HCT116 (cell line): ENCODE results near the gene SGF29. TPM values are rescaled to one million over a fixed set of nuclear protein-coding genes. Genes with fewer than 3 reads are reported as not detected.

Source experiments
- ATAC-seq: fragments of 200-7000 bp; cut with Tn5 transposase; 2 replicates; pipeline ENCODE4 v1.9.1; 2020; ENCODE audit warnings: mild to moderate bottlenecking, moderate library complexity
- BruUV-seq: library from RNA; stranded (reverse); fragments of 400-500 nt; replicated peaks from 2 replicates; lab custom pipeline; 2021; lab: Mats Ljungman, UMichigan
- CTCF ChIA-PET: fragments of 300-600 bp; sonication (Branson Sonifier 250); formaldehyde crosslinking; loops from one replicate; lab custom pipeline; 2021; ENCODE audit warnings: antibody characterized with exemption; lab: Charles Lee
- POLR2A ChIA-PET: fragments of 300-600, 350-600 bp; sonication (Branson Sonifier 250); formaldehyde crosslinking; loops from one replicate; lab custom pipeline; 2021; ENCODE audit warnings: antibody characterized with exemption; lab: Charles Lee
- RAD21 ChIA-PET, 2 experiments: fragments of 300-600 bp; sonication (Branson Sonifier 250); formaldehyde crosslinking; loops; one replicate each; lab custom pipeline; 2023; ENCODE audit warnings: low total read pairs in 2 of 2; ENCODE audit not compliant: uncharacterized antibody in 2 of 2, unreplicated experiment in 2 of 2, low non-redundant PET in 1 of 2; lab: Charles Lee
- DNase-seq: peaks from one replicate; pipeline ENCODE4 v3.0.0-alpha.2; 2010; ENCODE audit warnings: low read depth, low spot score
- H2AFZ ChIP-seq: fragments of 200-600 bp; shearing (Covaris generic), sonication (generic); 2 replicates; pipeline ENCODE4 v1.6.1; 2017; ENCODE audit warnings: low read depth, mixed run types, mixed read lengths, antibody characterized with exemption, low read length; ENCODE audit not compliant: poor library complexity, severe bottlenecking
- H3K27ac ChIP-seq: 2 replicates; pipeline ENCODE4 v1.5.1; 2012; ENCODE audit warnings: low read depth, low read length
- H3K27me3 ChIP-seq: fragments of 200-600 bp; sonication (generic); 2 replicates; pipeline ENCODE4 v1.6.1; 2016; ENCODE audit warnings: mixed run types, low read length, mixed read lengths; ENCODE audit not compliant: insufficient read depth
- H3K36me3 ChIP-seq, 2 experiments: fragments of 200-500 bp in 1 of 2; fragments of 200-600 bp in 1 of 2; sonication (Bioruptor generic) in 1 of 2; sonication (generic) in 1 of 2; 2 replicates each; pipeline versions ENCODE4 v1.5.1 to v1.6.1; 2014 to 2016; ENCODE audit warnings: low read length in 2 of 2, inconsistent platforms in 1 of 2, mixed read lengths in 1 of 2, mixed run types in 1 of 2; ENCODE audit not compliant: insufficient read depth in 2 of 2, control insufficient read depth in 1 of 2
- H3K4me1 ChIP-seq, 2 experiments: fragments of 200-600 bp in 1 of 2; sonication (generic) in 1 of 2; 2 replicates each; pipeline versions ENCODE4 v1.5.1 to v1.6.1; 2012 to 2017; ENCODE audit warnings: low read length in 2 of 2, inconsistent platforms in 1 of 2, mild to moderate bottlenecking in 1 of 2, mixed read lengths in 1 of 2, mixed run types in 1 of 2, moderate library complexity in 1 of 2; ENCODE audit not compliant: insufficient read depth in 2 of 2, control insufficient read depth in 1 of 2
- H3K4me2 ChIP-seq: fragments of 200-600 bp; sonication (generic); 2 replicates; pipeline ENCODE4 v1.6.1; 2017; ENCODE audit warnings: mixed run types, low read length, mixed read lengths
- H3K4me3 ChIP-seq, 2 experiments: fragments of 200-600 bp in 1 of 2; sonication (generic) in 1 of 2; replicated peaks in 1 of 2; 2 replicates each; pipeline ENCODE4 v1.5.1; 2011 to 2016; ENCODE audit warnings: low read length in 2 of 2, control low read depth in 1 of 2, low read depth in 1 of 2, mild to moderate bottlenecking in 1 of 2, mixed read lengths in 1 of 2, mixed run types in 1 of 2
- H3K79me2 ChIP-seq: fragments of 200-600 bp; sonication (generic); 2 replicates; pipeline ENCODE4 v1.6.1; 2017; ENCODE audit warnings: mild to moderate bottlenecking, mixed run types, low read length, moderate library complexity, mixed read lengths; ENCODE audit not compliant: insufficient read depth
- H3K9ac ChIP-seq: fragments of 200-600 bp; sonication (generic); 2 replicates; pipeline ENCODE4 v1.6.1; 2016; ENCODE audit warnings: low read length, mixed read lengths
- H3K9me2 ChIP-seq: fragments of 200-600 bp; sonication (generic), shearing (Covaris generic); 2 replicates; pipeline ENCODE4 v1.6.1; 2017; ENCODE audit warnings: mixed run types, mild to moderate bottlenecking, moderate library complexity; ENCODE audit not compliant: insufficient read depth
- H3K9me3 ChIP-seq, 2 experiments: fragments of 200-500 bp in 1 of 2; fragments of 200-600 bp in 1 of 2; sonication (Bioruptor generic) in 1 of 2; sonication (generic) in 1 of 2; 2 replicates each; pipeline ENCODE4 v1.6.1; 2014 to 2017; ENCODE audit warnings: low read length in 2 of 2, mixed read lengths in 2 of 2, inconsistent platforms in 1 of 2, low read depth in 1 of 2, mild to moderate bottlenecking in 1 of 2, mixed run types in 1 of 2, moderate library complexity in 1 of 2; ENCODE audit not compliant: control insufficient read depth in 1 of 2, insufficient read depth in 1 of 2
- H4K20me1 ChIP-seq: fragments of 200-600 bp; sonication (generic), shearing (Covaris generic); 2 replicates; pipeline ENCODE4 v1.6.1; 2017; ENCODE audit warnings: mixed run types, mild to moderate bottlenecking, moderate library complexity; ENCODE audit not compliant: insufficient read depth
- CBX3 ChIP-seq: IDR thresholded peaks from 2 replicates; pipeline ENCODE4 v1.6.1; 2012; ENCODE audit warnings: low read depth
- CEBPB ChIP-seq: IDR thresholded peaks from 2 replicates; pipeline ENCODE4 v1.6.1; 2012; ENCODE audit warnings: low read depth
- ELF1 ChIP-seq: IDR thresholded peaks from 2 replicates; pipeline ENCODE4 v1.6.1; 2012; ENCODE audit warnings: low read depth, borderline replicate concordance
- EZH2 ChIP-seq: fragments of 200-600 bp; sonication (generic); IDR thresholded peaks from 2 replicates; pipeline ENCODE4 v1.6.1; 2017; ENCODE audit warnings: antibody characterized with exemption, mixed run types
- EZH2phosphoT487 ChIP-seq: fragments of 200-600 bp; IDR thresholded peaks from 2 replicates; pipeline ENCODE4 v1.6.1; 2018; ENCODE audit warnings: antibody characterized with exemption, borderline replicate concordance
- FOSL1 ChIP-seq: IDR thresholded peaks from 2 replicates; pipeline ENCODE4 v1.6.1; 2012; ENCODE audit warnings: low read depth
- POLR2A ChIP-seq: IDR thresholded peaks from 2 replicates; pipeline ENCODE4 v1.7.0; 2011; ENCODE audit warnings: borderline replicate concordance; ENCODE audit not compliant: insufficient read depth, insufficient read length; ENCODE audit errors: extremely low read depth
- POLR2AphosphoS5 ChIP-seq: IDR thresholded peaks from 2 replicates; pipeline ENCODE4 v1.6.1; 2011; ENCODE audit warnings: mild to moderate bottlenecking, low read depth, low read length, moderate library complexity
- RAD21 ChIP-seq: IDR thresholded peaks from 2 replicates; pipeline ENCODE4 v1.6.1; 2012; ENCODE audit warnings: low read depth, mild to moderate bottlenecking
- SIN3A ChIP-seq: IDR thresholded peaks from 2 replicates; pipeline ENCODE4 v1.6.1; 2012; ENCODE audit warnings: low read depth
- YY1 ChIP-seq: IDR thresholded peaks from 2 replicates; pipeline ENCODE4 v1.6.1; 2011; ENCODE audit warnings: low read length, low read depth, moderate library complexity, mild to moderate bottlenecking; ENCODE audit not compliant: insufficient replicate concordance; ENCODE audit errors: extremely low read depth
- ZFX ChIP-seq: fragments of 450-650 bp; IDR thresholded peaks from 2 replicates; pipeline ENCODE4 v1.6.1; 2017
- intact Hi-C: fragments of 100-400 bp; cut with micrococcal nuclease; formaldehyde crosslinking; loops from 2 replicates; pipeline ENCODE4 v1.10.0; 2022
- total RNA-seq: library from RNA; stranded (reverse); gene quantifications from one replicate; pipeline ENCODE4 v1.2.1, GENCODE V29; 2021; ENCODE audit not compliant: unreplicated experiment
- TF ChIP-seq, protein P1 (sequence below): IDR thresholded peaks from 2 replicates; pipeline ENCODE4 v1.6.1; 2011; ENCODE audit warnings: mild to moderate bottlenecking, low read length, moderate library complexity; ENCODE audit not compliant: insufficient replicate concordance; ENCODE audit errors: extremely low read depth
- TF ChIP-seq, protein P2 (sequence below): IDR thresholded peaks from 2 replicates; pipeline ENCODE4 v1.6.1; 2012; ENCODE audit warnings: low read depth

The SGF29 gene
- total RNA-seq, 1 experiment from 2014 or later, result 19.7 TPM

- no peaks in the 10 kb centered on the region; a peak in 1 of 4 replicates for H3K36me3 ChIP-seq
- ChIA-PET RAD21 (no interaction called here), CTCF (no interaction called here), POLR2A (no interaction called here)
- TSS peak; percentile 63 for BruUV-seq
- peaks cover 5 to 17% of the 10 kb centered on the region in 2 experiments; a peak in 3 of 4 replicates for H3K4me1 ChIP-seq
- no peak overlapping the region for H3K27ac ChIP-seq
- H4K20me1 ChIP-seq, result no peaks in the 10 kb centered on the region
- H3K27me3 ChIP-seq, result no peaks in the 10 kb centered on the region
- H3K79me2 ChIP-seq, result peaks cover 6% of the 10 kb centered on the region; the same call in 1 of the 2 replicates
- H3K9me2 ChIP-seq, result no peaks in the 10 kb centered on the region
- DNase-seq (no peak), ATAC-seq (no peak)
- H3K4me3 ChIP-seq, result peak overlapping the region; percentile 46 to 53
- intact Hi-C loops, result no loop called here
- TF ChIP-seq EZH2, result no peak
- no peak for TF ChIP-seq POLR2AphosphoS5
- no peak for TF ChIP-seq EZH2phosphoT487
- TF ChIP-seq ZFX, result no peak
- no peak for TF ChIP-seq CBX3
- TF ChIP-seq RAD21, result no peak
- TF ChIP-seq, protein P1, sequence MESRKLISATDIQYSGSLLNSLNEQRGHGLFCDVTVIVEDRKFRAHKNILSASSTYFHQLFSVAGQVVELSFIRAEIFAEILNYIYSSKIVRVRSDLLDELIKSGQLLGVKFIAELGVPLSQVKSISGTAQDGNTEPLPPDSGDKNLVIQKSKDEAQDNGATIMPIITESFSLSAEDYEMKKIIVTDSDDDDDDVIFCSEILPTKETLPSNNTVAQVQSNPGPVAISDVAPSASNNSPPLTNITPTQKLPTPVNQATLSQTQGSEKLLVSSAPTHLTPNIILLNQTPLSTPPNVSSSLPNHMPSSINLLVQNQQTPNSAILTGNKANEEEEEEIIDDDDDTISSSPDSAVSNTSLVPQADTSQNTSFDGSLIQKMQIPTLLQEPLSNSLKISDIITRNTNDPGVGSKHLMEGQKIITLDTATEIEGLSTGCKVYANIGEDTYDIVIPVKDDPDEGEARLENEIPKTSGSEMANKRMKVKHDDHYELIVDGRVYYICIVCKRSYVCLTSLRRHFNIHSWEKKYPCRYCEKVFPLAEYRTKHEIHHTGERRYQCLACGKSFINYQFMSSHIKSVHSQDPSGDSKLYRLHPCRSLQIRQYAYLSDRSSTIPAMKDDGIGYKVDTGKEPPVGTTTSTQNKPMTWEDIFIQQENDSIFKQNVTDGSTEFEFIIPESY, result no peak
- TF ChIP-seq CEBPB, result no peak
- TF ChIP-seq, protein P2, sequence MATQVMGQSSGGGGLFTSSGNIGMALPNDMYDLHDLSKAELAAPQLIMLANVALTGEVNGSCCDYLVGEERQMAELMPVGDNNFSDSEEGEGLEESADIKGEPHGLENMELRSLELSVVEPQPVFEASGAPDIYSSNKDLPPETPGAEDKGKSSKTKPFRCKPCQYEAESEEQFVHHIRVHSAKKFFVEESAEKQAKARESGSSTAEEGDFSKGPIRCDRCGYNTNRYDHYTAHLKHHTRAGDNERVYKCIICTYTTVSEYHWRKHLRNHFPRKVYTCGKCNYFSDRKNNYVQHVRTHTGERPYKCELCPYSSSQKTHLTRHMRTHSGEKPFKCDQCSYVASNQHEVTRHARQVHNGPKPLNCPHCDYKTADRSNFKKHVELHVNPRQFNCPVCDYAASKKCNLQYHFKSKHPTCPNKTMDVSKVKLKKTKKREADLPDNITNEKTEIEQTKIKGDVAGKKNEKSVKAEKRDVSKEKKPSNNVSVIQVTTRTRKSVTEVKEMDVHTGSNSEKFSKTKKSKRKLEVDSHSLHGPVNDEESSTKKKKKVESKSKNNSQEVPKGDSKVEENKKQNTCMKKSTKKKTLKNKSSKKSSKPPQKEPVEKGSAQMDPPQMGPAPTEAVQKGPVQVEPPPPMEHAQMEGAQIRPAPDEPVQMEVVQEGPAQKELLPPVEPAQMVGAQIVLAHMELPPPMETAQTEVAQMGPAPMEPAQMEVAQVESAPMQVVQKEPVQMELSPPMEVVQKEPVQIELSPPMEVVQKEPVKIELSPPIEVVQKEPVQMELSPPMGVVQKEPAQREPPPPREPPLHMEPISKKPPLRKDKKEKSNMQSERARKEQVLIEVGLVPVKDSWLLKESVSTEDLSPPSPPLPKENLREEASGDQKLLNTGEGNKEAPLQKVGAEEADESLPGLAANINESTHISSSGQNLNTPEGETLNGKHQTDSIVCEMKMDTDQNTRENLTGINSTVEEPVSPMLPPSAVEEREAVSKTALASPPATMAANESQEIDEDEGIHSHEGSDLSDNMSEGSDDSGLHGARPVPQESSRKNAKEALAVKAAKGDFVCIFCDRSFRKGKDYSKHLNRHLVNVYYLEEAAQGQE, result no peak
- TF ChIP-seq YY1, result no peak
- no peak for TF ChIP-seq POLR2A
- no peak for TF ChIP-seq SIN3A
- TF ChIP-seq FOSL1, result no peak
- TF ChIP-seq ELF1, result no peak
- TF ChIP-seq, all 23 proteins: peak for 0
- Histone ChIP-seq H3K9ac (peak overlapping the region; percentile 44), H3K9me3 (no peaks in the 10 kb centered on the region), H3K4me2 (peak overlapping the region; percentile 83), H2AFZ (peak overlapping the region; percentile 22)
Measured at GRCh38 chr16:28554634-28555423, 1.1 kb downstream of the SGF29 start.
